Esophagus muscularis mucosa (tissue), 4 donors: ENCODE data around the gene TMEM131. TPM values are rescaled to one million over a fixed set of nuclear protein-coding genes. Genes with fewer than 3 reads are reported as not detected.

Experiments used
- DNase-seq: peaks from one replicate; pipeline ENCODE4 v3.0.0-alpha.2; 2017; ENCODE audit errors: extremely low spot score
- H3K27ac ChIP-seq, 4 donors: fragments of 200-600 bp; sonication (generic); replicated peaks in 1 of 4; 1 replicate in 3 of 4; 2 replicates in 1 of 4; pipeline ENCODE4 v1.5.1; 2016 to 2019; ENCODE audit warnings: mild to moderate bottlenecking in 1 of 4
- H3K27me3 ChIP-seq, 4 donors: fragments of 200-600 bp; sonication (generic); one replicate each; pipeline versions ENCODE4 v1.5.1 to v1.6.0; 2016 to 2019
- H3K36me3 ChIP-seq, 4 donors: fragments of 200-600 bp; sonication (generic); one replicate each; pipeline ENCODE4 v1.5.1; 2016 to 2019
- H3K4me1 ChIP-seq, 4 donors: fragments of 200-600 bp; sonication (generic); one replicate each; pipeline ENCODE4 v1.5.1; 2016 to 2019
- H3K4me3 ChIP-seq, 4 donors: fragments of 200-600 bp; sonication (generic); 1 replicate in 2 of 4; 2 replicates in 2 of 4; pipeline ENCODE4 v1.5.1; 2016 to 2019; ENCODE audit warnings: mild to moderate bottlenecking in 4 of 4, moderate library complexity in 1 of 4
- H3K9me3 ChIP-seq, 4 donors: fragments of 200-600 bp; sonication (generic); 1 replicate in 3 of 4; 2 replicates in 1 of 4; pipeline ENCODE4 v1.5.1; 2016 to 2019
- EP300 ChIP-seq: sonication (generic); formaldehyde crosslinking; IDR thresholded peaks from one replicate; pipeline ENCODE4 v1.6.1; 2017; ENCODE audit warnings: antibody characterized with exemption
- POLR2A ChIP-seq: fragments of 450-650 bp; IDR thresholded peaks from one replicate; pipeline ENCODE4 v1.6.1; 2017; ENCODE audit warnings: antibody characterized with exemption, moderate library complexity, mild to moderate bottlenecking, low read depth
- POLR2AphosphoS5 ChIP-seq, 2 donors: sonication (generic); formaldehyde crosslinking; IDR thresholded peaks; one replicate each; pipeline ENCODE4 v1.6.1; 2017; ENCODE audit warnings: antibody characterized with exemption in 2 of 2
- WGBS: methylation state at CpG from one replicate; pipeline ENCODE4 v1.1.5; 2018; 5-methylcytosine and 5-hydroxymethylcytosine counted together
- intact Hi-C: fragments of 100-400 bp; cut with DNase I; formaldehyde crosslinking; loops from one replicate; pipeline ENCODE4 v1.15.1; 2023
- total RNA-seq, 4 donors: library from RNA; depleted of rRNA; stranded (reverse); fragments of >200 nt; gene quantifications; one replicate each; pipeline versions ENCODE4 v1.1.0 to v1.2.1, GENCODE V29; 2016
- TF ChIP-seq, protein P1 (sequence below), 3 experiments: fragments of 200-600 bp in 2 of 3; fragments of 450-650 bp in 1 of 3; sonication (generic) in 2 of 3; IDR thresholded peaks; one replicate each; pipeline ENCODE4 v1.5.1; 2017 to 2019; ENCODE audit warnings: antibody characterized with exemption in 3 of 3, mild to moderate bottlenecking in 2 of 3, moderate library complexity in 1 of 3

TMEM131 gene
- total RNA-seq, 4 donors from 2014 or later, result 23.9 to 34.1 (median 26.5) TPM

DNA sequence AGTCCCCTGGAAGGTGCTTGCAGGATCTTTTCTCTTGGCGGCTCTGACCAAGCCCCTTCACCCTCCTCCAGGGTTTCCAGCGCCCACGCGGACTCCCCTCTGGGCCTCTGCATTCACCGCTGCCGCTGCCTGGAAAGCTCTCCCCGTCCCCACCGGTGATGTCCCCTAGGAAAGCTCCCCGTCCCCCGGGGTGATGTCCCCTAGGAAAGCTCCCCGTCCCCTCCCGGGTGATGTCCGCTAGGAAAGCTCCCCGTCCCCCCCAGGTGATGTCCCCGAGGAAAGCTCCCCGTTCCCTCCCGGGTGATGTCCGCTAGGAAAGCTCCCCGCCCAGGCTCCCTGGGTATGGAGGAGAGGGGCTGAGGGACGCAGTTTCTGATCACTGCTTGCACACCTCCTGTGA is 254.5 kb downstream of the TMEM131 start:
- H3K4me3 ChIP-seq, result no peak overlapping the region
- DNase-seq, result no peak
- WGBS, result 89% methylated on average over 20 of the region's 20 CpGs
- H3K36me3 ChIP-seq, result peaks cover 0 to 7% (median 5%) of the 10 kb centered on the region in 4 donors
- intact Hi-C loops, result no loop called here
- H3K4me1 ChIP-seq, result peaks cover 6 to 12% (median 9%) of the 10 kb centered on the region in 4 donors
- TF ChIP-seq, protein P1, sequence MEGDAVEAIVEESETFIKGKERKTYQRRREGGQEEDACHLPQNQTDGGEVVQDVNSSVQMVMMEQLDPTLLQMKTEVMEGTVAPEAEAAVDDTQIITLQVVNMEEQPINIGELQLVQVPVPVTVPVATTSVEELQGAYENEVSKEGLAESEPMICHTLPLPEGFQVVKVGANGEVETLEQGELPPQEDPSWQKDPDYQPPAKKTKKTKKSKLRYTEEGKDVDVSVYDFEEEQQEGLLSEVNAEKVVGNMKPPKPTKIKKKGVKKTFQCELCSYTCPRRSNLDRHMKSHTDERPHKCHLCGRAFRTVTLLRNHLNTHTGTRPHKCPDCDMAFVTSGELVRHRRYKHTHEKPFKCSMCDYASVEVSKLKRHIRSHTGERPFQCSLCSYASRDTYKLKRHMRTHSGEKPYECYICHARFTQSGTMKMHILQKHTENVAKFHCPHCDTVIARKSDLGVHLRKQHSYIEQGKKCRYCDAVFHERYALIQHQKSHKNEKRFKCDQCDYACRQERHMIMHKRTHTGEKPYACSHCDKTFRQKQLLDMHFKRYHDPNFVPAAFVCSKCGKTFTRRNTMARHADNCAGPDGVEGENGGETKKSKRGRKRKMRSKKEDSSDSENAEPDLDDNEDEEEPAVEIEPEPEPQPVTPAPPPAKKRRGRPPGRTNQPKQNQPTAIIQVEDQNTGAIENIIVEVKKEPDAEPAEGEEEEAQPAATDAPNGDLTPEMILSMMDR (IDR thresholded peaks at IDR 0.05), result no peak
- no peak for TF ChIP-seq POLR2AphosphoS5 (IDR thresholded peaks at IDR 0.05)
- TF ChIP-seq POLR2A, result no peak
- no peak for TF ChIP-seq EP300
- no peaks in the 10 kb centered on the region for H3K9me3 ChIP-seq
- H3K27ac ChIP-seq, result no peak overlapping the region
- no peaks in the 10 kb centered on the region for H3K27me3 ChIP-seq

DNA sequence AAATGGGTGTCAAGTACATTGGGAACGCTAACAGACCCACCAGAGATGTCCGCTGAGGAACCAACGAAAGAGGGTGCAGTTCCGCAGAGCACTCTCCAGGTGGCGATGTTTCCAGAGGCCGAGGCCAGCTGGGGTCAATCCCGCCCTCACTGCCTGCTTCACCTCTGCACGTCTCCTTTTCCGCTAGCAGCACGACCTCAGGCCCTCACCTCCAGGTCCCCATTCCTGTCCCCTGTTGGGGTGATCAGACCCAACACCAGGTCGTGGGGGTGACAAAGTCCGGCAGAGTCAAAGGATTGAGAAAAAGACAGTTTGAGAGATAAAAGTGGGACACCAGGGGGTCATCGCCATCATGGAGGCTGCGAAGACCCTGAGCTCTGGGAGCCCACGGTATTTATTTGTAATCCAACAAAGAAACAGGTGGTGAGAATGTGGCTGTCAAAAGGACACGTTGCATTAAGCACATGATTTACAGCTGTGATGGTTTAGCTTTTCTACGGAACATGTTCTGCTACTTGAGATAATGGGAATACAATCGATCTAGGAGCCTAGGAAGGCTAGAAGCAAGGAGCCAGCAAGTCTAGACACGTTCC is 255.1 kb downstream of the TMEM131 start:
- WGBS, result 27% methylated on average over 19 of the region's 19 CpGs

DNA sequence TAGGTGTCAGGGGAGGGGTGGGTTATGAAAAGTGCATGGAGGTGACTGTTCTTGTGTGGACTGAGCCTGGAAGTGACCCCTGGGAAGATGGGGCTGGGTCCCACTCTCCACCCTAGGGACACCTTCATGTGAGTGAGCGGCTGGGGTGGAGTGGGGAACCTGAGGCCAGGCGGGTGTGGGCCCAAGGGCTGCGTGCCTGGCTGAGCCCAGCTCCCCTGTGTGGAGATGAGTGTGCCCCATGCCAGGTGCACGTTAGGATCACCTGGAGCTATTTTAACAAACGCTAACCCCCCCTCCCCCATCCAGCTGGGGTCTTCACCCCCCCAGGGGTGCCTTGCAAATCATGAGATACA is 255.9 kb downstream of the TMEM131 start:
- no peak for DNase-seq
- Histone ChIP-seq H3K9me3 (no peaks in the 10 kb centered on the region), H3K4me1 (peaks cover 5 to 11% (median 6%) of the 10 kb centered on the region in 4 donors), H3K27ac (no peak overlapping the region), H3K36me3 (peaks cover 0 to 7% (median 5%) of the 10 kb centered on the region in 4 donors), H3K27me3 (no peaks in the 10 kb centered on the region), H3K4me3 (no peak overlapping the region)
- TF ChIP-seq, protein P1 (IDR thresholded peaks at IDR 0.05), result no peak
- TF ChIP-seq POLR2A, result no peak
- no peak for TF ChIP-seq POLR2AphosphoS5 (IDR thresholded peaks at IDR 0.05)
- no peak for TF ChIP-seq EP300
- WGBS, result 81% methylated on average over 4 of the region's 5 CpGs
- intact Hi-C loops, result no loop called here

More for the DNA sequence above, 255.1 kb downstream of the TMEM131 start:
- no peaks in the 10 kb centered on the region for H3K27me3 ChIP-seq
- H3K9me3 ChIP-seq, result no peaks in the 10 kb centered on the region
- intact Hi-C loops, result no loop called here
- peaks cover 0 to 7% (median 5%) of the 10 kb centered on the region in 4 donors for H3K36me3 ChIP-seq
- H3K4me1 ChIP-seq, result peaks cover 6 to 11% (median 8%) of the 10 kb centered on the region in 4 donors
- no peak for TF ChIP-seq POLR2AphosphoS5 (IDR thresholded peaks at IDR 0.05)
- TF ChIP-seq, protein P1 (IDR thresholded peaks at IDR 0.05), result peak; percentile 60 to 71 (median 62)
- no peak overlapping the region for H3K4me3 ChIP-seq
- no peak for DNase-seq
- no peak overlapping the region for H3K27ac ChIP-seq

DNA sequence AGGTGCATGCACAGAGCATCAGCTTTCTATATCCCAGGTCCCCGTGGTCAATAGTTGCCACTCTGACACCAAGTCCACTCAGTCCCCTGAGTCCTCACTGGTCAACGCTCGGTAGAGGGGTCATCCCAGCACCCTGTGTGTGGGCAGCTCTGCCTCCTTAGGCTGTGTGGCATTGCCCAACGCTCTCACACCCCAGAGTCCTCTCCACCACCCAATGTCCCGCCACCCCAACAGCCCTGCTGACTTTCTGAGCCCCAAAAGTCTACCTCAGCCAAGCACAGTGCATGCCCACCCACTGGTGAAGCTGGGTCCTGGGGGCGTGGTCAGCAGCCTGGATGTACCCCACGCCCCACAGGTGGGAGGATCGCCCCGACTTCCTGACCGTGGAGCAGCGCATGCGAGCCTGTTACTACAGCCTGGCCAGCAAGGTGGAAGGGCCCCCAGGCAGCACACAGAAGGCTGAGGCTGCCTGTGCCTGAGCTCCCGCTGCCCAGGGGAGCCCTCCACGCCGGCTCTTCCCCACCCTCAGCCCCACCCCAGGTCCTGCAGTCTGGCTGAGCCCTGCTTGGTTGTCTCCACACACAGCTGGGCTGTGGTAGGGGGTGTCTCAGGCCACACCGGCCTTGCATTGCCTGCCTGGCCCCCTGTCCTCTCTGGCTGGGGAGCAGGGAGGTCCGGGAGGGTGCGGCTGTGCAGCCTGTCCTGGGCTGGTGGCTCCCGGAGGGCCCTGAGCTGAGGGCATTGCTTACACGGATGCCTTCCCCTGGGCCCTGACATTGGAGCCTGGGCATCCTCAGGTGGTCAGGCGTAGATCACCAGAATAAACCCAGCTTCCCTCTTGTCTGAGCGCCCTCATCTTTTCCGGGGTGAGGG is 256.5 kb downstream of the TMEM131 start:
- no peaks in the 10 kb centered on the region for H3K9me3 ChIP-seq
- no peak for TF ChIP-seq POLR2AphosphoS5 (IDR thresholded peaks at IDR 0.05)
- TF ChIP-seq POLR2A, result no peak
- TF ChIP-seq, protein P1 (IDR thresholded peaks at IDR 0.05), result no peak
- no peak for TF ChIP-seq EP300
- no peak for DNase-seq
- H3K27me3 ChIP-seq, result no peaks in the 10 kb centered on the region
- no peak overlapping the region for H3K27ac ChIP-seq
- H3K4me3 ChIP-seq, result no peak overlapping the region
- peaks cover 0 to 4% (median 4%) of the 10 kb centered on the region in 4 donors for H3K36me3 ChIP-seq
- H3K4me1 ChIP-seq, result peaks cover 5 to 11% (median 6%) of the 10 kb centered on the region in 4 donors
- 97% methylated on average over 8 of the region's 23 CpGs for WGBS
- intact Hi-C loops, result no loop called here
